ENCODE measurements around the gene EVC2. TPM values are rescaled to one million over a fixed set of nuclear protein-coding genes. Genes with fewer than 3 reads are reported as not detected.

The EVC2 gene
- total and polyA plus RNA-seq, 2 of the 13 experiments (the other 11 are each of a cell fraction or from before 2014, with no cell fraction given) = not detected

- peak; percentile 81 for TF ChIP-seq PAXIP1 (CRISPR knock-in tag; conservative IDR thresholded peaks at IDR 0.05)
- no peak for TF ChIP-seq FUBP1 (CRISPR knock-in tag; IDR thresholded peaks at IDR 0.05; ENCODE audit: borderline replicate concordance)
- TF ChIP-seq CHCHD3 (CRISPR knock-in tag; IDR thresholded peaks at IDR 0.05) = no peak
- TF ChIP-seq HNRNPL (IDR thresholded peaks at IDR 0.05; ENCODE audit: low read depth, low read length) = no peak
- TF ChIP-seq HNF1A (IDR thresholded peaks at IDR 0.05; ENCODE audit: low read depth) = peak; percentile 65
- TF ChIP-seq HNF1A (CRISPR knock-in tag; IDR thresholded peaks at IDR 0.05; ENCODE audit: borderline replicate concordance) = no peak
- TF ChIP-seq, protein P1, sequence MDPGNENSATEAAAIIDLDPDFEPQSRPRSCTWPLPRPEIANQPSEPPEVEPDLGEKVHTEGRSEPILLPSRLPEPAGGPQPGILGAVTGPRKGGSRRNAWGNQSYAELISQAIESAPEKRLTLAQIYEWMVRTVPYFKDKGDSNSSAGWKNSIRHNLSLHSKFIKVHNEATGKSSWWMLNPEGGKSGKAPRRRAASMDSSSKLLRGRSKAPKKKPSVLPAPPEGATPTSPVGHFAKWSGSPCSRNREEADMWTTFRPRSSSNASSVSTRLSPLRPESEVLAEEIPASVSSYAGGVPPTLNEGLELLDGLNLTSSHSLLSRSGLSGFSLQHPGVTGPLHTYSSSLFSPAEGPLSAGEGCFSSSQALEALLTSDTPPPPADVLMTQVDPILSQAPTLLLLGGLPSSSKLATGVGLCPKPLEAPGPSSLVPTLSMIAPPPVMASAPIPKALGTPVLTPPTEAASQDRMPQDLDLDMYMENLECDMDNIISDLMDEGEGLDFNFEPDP (CRISPR knock-in tag; conservative IDR thresholded peaks at IDR 0.05) = no peak
- no peak for TF ChIP-seq YEATS2 (CRISPR knock-in tag; IDR thresholded peaks at IDR 0.05; ENCODE audit: borderline replicate concordance)
- TF ChIP-seq MTF1 (CRISPR knock-in tag; IDR thresholded peaks at IDR 0.05) = no peak
- TF ChIP-seq POLR2A (IDR thresholded peaks at IDR 0.05; ENCODE audit: insufficient read depth in 1 of 2, low read depth in 2 of 2, low read length in 2 of 2) = no peak
- no peak for TF ChIP-seq ZNF383 (CRISPR knock-in tag; IDR thresholded peaks at IDR 0.05; ENCODE audit: borderline replicate concordance)
- TF ChIP-seq NFE2 (CRISPR knock-in tag; IDR thresholded peaks at IDR 0.05) = no peak
- no peak for TF ChIP-seq NR0B2 (CRISPR knock-in tag; IDR thresholded peaks at IDR 0.05)
- TF ChIP-seq ZNF510 (CRISPR knock-in tag; IDR thresholded peaks at IDR 0.05; ENCODE audit: low read depth) = no peak
- TF ChIP-seq SOX5 (CRISPR knock-in tag; IDR thresholded peaks at IDR 0.05; ENCODE audit: borderline replicate concordance) = peak; percentile 68; the same call in 1 of the 2 replicates
Observed at GRCh38 chr4:5717449-5718158, 9.2 kb upstream of the EVC2 start (continued).
